Progenitor cell of endocrine pancreas (in vitro differentiated cells): ENCODE results near the gene CGREF1. TPM values are rescaled to one million over a fixed set of nuclear protein-coding genes. Genes with fewer than 3 reads are reported as not detected.

Experiments
- DNase-seq: peaks from one replicate; pipeline ENCODE4 v3.0.0; 2021; ENCODE audit warnings: low spot score; ENCODE audit not compliant: unreplicated experiment
- H3K27ac Mint-ChIP-seq: 2 replicates; pipeline ENCODE4 v1.8.0; 2021; ENCODE audit warnings: mild to moderate bottlenecking, moderate library complexity, mixed read lengths
- H3K27me3 Mint-ChIP-seq: 2 replicates; pipeline ENCODE4 v1.8.0; 2021; ENCODE audit warnings: mixed read lengths
- H3K36me3 Mint-ChIP-seq: 2 replicates; pipeline ENCODE4 v1.8.0; 2022; ENCODE audit warnings: mixed read lengths; ENCODE audit not compliant: insufficient read depth
- H3K4me1 Mint-ChIP-seq: 2 replicates; pipeline ENCODE4 v1.8.0; 2021; ENCODE audit warnings: low read depth, mixed read lengths
- H3K4me3 Mint-ChIP-seq: 2 replicates; pipeline ENCODE4 v1.8.0; 2021; ENCODE audit warnings: low read depth, mild to moderate bottlenecking, moderate library complexity, mixed read lengths
- H3K9me3 Mint-ChIP-seq: 2 replicates; pipeline ENCODE4 v1.8.0; 2021; ENCODE audit warnings: low read depth, mixed read lengths
- CTCF ChIP-seq: fragments of 200-600 bp; sonication (generic); IDR thresholded peaks from one replicate; pipeline ENCODE4 v1.5.0; 2021; ENCODE audit warnings: antibody characterized with exemption, mild to moderate bottlenecking; ENCODE audit not compliant: unreplicated experiment
- total RNA-seq: library from RNA; stranded (reverse); gene quantifications from 2 replicates; pipeline ENCODE4 v1.2.1, GENCODE V29; 2021

CGREF1 gene
- total RNA-seq, 1 donor from 2014 or later, result 0.31 TPM

DNA sequence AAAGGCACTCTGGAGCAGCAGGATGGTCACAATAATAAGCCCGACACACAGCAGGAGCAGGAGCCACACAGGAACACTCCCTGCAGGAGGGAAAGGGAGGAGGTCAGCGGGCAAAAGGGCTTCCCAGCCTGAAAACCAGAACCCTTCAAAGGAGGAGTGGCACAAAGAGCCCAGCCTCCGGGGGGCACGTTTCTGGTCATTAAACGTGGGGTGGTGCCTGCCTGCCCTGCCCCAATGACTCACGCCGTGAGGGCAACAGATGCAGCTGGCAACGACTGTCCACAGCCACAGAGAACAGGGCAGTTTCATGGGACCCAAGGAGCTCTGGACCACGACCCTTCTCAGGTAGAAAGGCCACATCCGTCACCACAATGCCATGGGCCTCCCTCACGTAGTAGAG, 12.5 kb upstream of the CGREF1 start:
- Mint-ChIP-seq H3K4me1 (peaks cover 12% of the 10 kb centered on the region), H3K9me3 (no peaks in the 10 kb centered on the region), H3K27me3 (peaks cover 2% of the 10 kb centered on the region), H3K4me3 (no peak overlapping the region), H3K27ac (no peak overlapping the region), H3K36me3 (peaks cover 3% of the 10 kb centered on the region)
- no peak for DNase-seq
- TF ChIP-seq CTCF, result no peak

- no peaks in the 10 kb centered on the region for H3K9me3 Mint-ChIP-seq
- no peak for TF ChIP-seq CTCF
- peaks cover 12% of the 10 kb centered on the region for H3K4me1 Mint-ChIP-seq
- peaks cover 3% of the 10 kb centered on the region for H3K36me3 Mint-ChIP-seq
- no peak for DNase-seq
- H3K4me3 Mint-ChIP-seq, result no peak overlapping the region
- H3K27ac Mint-ChIP-seq, result no peak overlapping the region
- H3K27me3 Mint-ChIP-seq, result peaks cover 8% of the 10 kb centered on the region
Observed at GRCh38 chr2:27130396-27130795, 11.5 kb upstream of the CGREF1 start.

DNA sequence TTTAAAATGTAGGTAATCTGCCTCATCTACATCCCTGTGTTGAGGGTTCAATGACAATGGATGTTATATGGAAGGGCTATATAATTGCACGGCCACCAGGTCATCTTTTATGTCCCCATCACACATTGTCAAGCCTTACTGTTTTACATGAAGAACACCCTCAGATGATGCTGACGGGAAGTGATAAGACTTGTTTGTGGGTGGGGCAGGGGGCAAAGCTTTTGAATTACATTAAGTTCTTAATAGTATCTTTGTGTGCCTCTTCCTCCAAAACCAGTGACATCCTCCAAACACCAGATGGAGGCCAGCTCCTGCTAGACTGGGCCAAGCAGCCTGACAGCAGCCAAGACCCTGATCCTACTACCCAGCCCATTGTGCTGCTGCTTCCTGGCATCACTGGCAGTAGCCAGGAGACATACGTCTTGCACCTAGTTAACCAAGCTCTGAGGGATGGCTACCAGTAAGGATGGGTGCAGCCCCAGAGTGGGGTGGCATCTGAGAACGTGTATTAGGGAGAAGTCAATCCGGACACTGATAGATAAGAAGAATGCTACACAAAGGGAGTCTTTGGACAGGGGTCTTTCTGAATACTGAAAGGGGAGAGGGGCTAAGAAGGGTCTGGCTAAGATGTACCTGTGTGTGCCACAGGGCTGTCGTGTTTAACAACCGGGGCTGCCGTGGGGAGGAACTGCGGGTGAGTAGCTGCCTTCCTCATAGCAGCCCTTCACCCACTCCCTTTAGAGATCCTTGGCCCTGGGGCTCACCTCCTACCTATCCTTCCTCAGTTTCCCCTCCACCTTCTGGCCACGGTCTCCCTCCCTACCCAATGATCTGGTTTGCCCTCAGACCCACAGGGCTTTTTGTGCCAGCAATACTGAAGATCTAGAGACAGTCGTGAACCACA, 10.0 kb upstream of the CGREF1 start:
- Mint-ChIP-seq H3K27ac (no peak overlapping the region), H3K27me3 (peaks cover 20% of the 10 kb centered on the region), H3K4me3 (no peak overlapping the region), H3K9me3 (no peaks in the 10 kb centered on the region), H3K36me3 (peaks cover 3% of the 10 kb centered on the region), H3K4me1 (peaks cover 13% of the 10 kb centered on the region)
- no peak for TF ChIP-seq CTCF
- DNase-seq, result no peak

GRCh38 chr2:27127883-27128667, 9.1 kb upstream of the CGREF1 start:
- TF ChIP-seq CTCF, result no peak
- Mint-ChIP-seq H3K4me1 (peaks cover 9% of the 10 kb centered on the region), H3K36me3 (peaks cover 3% of the 10 kb centered on the region), H3K27me3 (peaks cover 25% of the 10 kb centered on the region), H3K4me3 (no peak overlapping the region), H3K27ac (no peak overlapping the region), H3K9me3 (no peaks in the 10 kb centered on the region)
- no peak for DNase-seq

- Mint-ChIP-seq H3K4me1 (peaks cover 7% of the 10 kb centered on the region), H3K36me3 (peaks cover 3% of the 10 kb centered on the region), H3K27ac (no peak overlapping the region), H3K27me3 (peaks cover 43% of the 10 kb centered on the region), H3K9me3 (no peaks in the 10 kb centered on the region), H3K4me3 (no peak overlapping the region)
- DNase-seq, result no peak
- no peak for TF ChIP-seq CTCF
Observed at GRCh38 chr2:27126252-27126710, 7.4 kb upstream of the CGREF1 start.
